K562 (cell line): ENCODE results near the gene AIRE. TPM values are rescaled to one million over a fixed set of nuclear protein-coding genes. Genes with fewer than 3 reads are reported as not detected.

Experiments
- ATAC-seq: fragments of 200-7000 bp; cut with Tn5 transposase; 3 replicates; pipeline ENCODE4 v1.9.1; 2020; ENCODE audit warnings: moderate library complexity
- BruUV-seq: library from RNA; stranded (reverse); fragments of 400-500 nt; replicated peaks from 2 replicates; lab custom pipeline; 2021; lab: Mats Ljungman, UMichigan
- CTCF ChIA-PET: fragments of 300-600 bp; formaldehyde crosslinking; extraction: SDS; loops from one replicate; lab custom pipeline; 2021; ENCODE audit warnings: low intra/inter-chr PET ratio; lab: Yijun Ruan, JAX
- POLR2A ChIA-PET: fragments of 300-600, 350-650 bp; sonication (Branson Sonifier 250); formaldehyde crosslinking; extraction: SDS; loops from one replicate; lab custom pipeline; 2021; ENCODE audit warnings: antibody characterized with exemption, inconsistent platforms; lab: Yijun Ruan, JAX
- DNase-seq, 4 experiments: peaks; one replicate each; pipeline versions ENCODE4 v3.0.0 to v3.0.0-alpha.2; 2011 to 2018; ENCODE audit warnings: low spot score in 3 of 4, mixed read lengths in 3 of 4; ENCODE audit errors: extremely low read depth in 1 of 4
- FAIRE-seq: peaks from 2 replicates; lab custom pipeline; 2011; peaks lifted over from hg19 to GRCh38; lab: Jason Lieb, UNC
- H2AFZ ChIP-seq: 2 replicates; pipeline ENCODE4 v1.6.0; 2011; ENCODE audit warnings: low read depth, low read length, control low read depth, inconsistent platforms
- H3K27ac ChIP-seq: fragments of 200-600 bp; 3 replicates; pipeline ENCODE4 v1.8.0; 2011; ENCODE audit warnings: low read depth, mild to moderate bottlenecking, control low read depth, inconsistent platforms, low read length, moderate library complexity, mixed read lengths; ENCODE audit errors: extremely low read depth
- H3K27me3 ChIP-seq, 2 experiments: fragments of 300-600 bp in 1 of 2; 2 replicates in 1 of 2; 3 replicates in 1 of 2; pipeline versions ENCODE4 v1.6.0 to v1.8.0; 2011; ENCODE audit warnings: inconsistent platforms in 2 of 2, low read length in 2 of 2, mild to moderate bottlenecking in 1 of 2, mixed read lengths in 1 of 2, moderate library complexity in 1 of 2; ENCODE audit not compliant: control insufficient read depth in 2 of 2, insufficient read depth in 2 of 2
- H3K36me3 ChIP-seq: fragments of 300-600 bp; 3 replicates; pipeline ENCODE4 v1.8.0; 2011; ENCODE audit warnings: mild to moderate bottlenecking, low read length, inconsistent platforms; ENCODE audit not compliant: control insufficient read depth, insufficient read depth
- H3K4me1 ChIP-seq, 2 experiments: fragments of 200-600 bp in 1 of 2; replicated peaks in 1 of 2; 2 replicates in 1 of 2; 3 replicates in 1 of 2; pipeline versions ENCODE4 v1.5.1 to v1.8.0; 2011; ENCODE audit warnings: inconsistent platforms in 2 of 2, low read length in 2 of 2, mild to moderate bottlenecking in 1 of 2, mixed read lengths in 1 of 2, moderate library complexity in 1 of 2; ENCODE audit not compliant: control insufficient read depth in 2 of 2, insufficient read depth in 2 of 2
- H3K4me2 ChIP-seq: 2 replicates; pipeline ENCODE4 v1.6.1; 2011; ENCODE audit warnings: low read length, control low read depth, inconsistent platforms, mixed read lengths; ENCODE audit not compliant: insufficient read depth
- H3K4me3 ChIP-seq: fragments of 200-600 bp; sonication (generic), shearing (Covaris generic); 2 replicates; pipeline ENCODE4 v1.5.1; 2016; ENCODE audit warnings: control low read depth, inconsistent platforms
- H3K79me2 ChIP-seq: fragments of 200-600 bp; 3 replicates; pipeline ENCODE4 v1.8.0; 2011; ENCODE audit warnings: low read length, inconsistent platforms; ENCODE audit not compliant: control insufficient read depth, insufficient read depth
- H3K9ac ChIP-seq, 2 experiments: 2 replicates each; pipeline versions ENCODE4 v1.6.0 to v1.6.1; 2011; ENCODE audit warnings: low read depth in 2 of 2, low read length in 2 of 2, control low read depth in 1 of 2, inconsistent platforms in 1 of 2, mild to moderate bottlenecking in 1 of 2, mixed read lengths in 1 of 2; ENCODE audit not compliant: insufficient read depth in 1 of 2
- H3K9me1 ChIP-seq: one replicate; pipeline ENCODE4 v1.6.0; 2011; ENCODE audit warnings: inconsistent platforms, mild to moderate bottlenecking, low read length, moderate library complexity; ENCODE audit not compliant: control insufficient read depth, insufficient read depth
- H3K9me3 ChIP-seq: replicated peaks from 2 replicates; pipeline ENCODE4 v1.5.1; 2011; ENCODE audit warnings: low read depth, low read length, inconsistent platforms; ENCODE audit not compliant: control insufficient read depth, insufficient read depth
- H4K20me1 ChIP-seq: replicated peaks from 2 replicates; pipeline ENCODE4 v1.6.1; 2011; ENCODE audit warnings: low read length, inconsistent platforms, mixed read lengths; ENCODE audit not compliant: control insufficient read depth, insufficient read depth
- BACH1 ChIP-seq: fragments of 200-800 bp; sonication (Bioruptor generic); IDR thresholded peaks from 2 replicates; pipeline ENCODE4 v1.6.1; 2016; ENCODE audit warnings: missing genetic modification characterization, missing compliant biosample characterization
- FUS ChIP-seq: fragments of 200-400 bp; formaldehyde crosslinking; optimal IDR thresholded peaks from 2 replicates; pipeline ENCODE3; 2017; ENCODE audit warnings: low read depth, low read length
- HMGN3 ChIP-seq: IDR thresholded peaks from 2 replicates; pipeline ENCODE4 v1.6.1; 2011; ENCODE audit warnings: borderline replicate concordance, low read depth, mild to moderate bottlenecking, mixed read lengths, low read length; ENCODE audit not compliant: insufficient read length; ENCODE audit errors: extremely low read depth
- MLX ChIP-seq, 2 experiments: fragments of 450-650 bp in 1 of 2; sonication (generic) in 1 of 2; formaldehyde crosslinking; conservative IDR thresholded peaks; 2 replicates each; pipeline versions ENCODE4 v1.4.0 to v1.8.1; 2020 to 2022; ENCODE audit warnings: mild to moderate bottlenecking in 1 of 2, missing genetic modification reagents in 1 of 2
- MXI1 ChIP-seq: IDR thresholded peaks from 2 replicates; pipeline ENCODE4 v1.6.1; 2011; ENCODE audit warnings: low read depth, mild to moderate bottlenecking, improper control_type of control experiment, low read length
- SAFB ChIP-seq: fragments of 200-400 bp; formaldehyde crosslinking; IDR thresholded peaks from 2 replicates; pipeline ENCODE4 v1.6.1; 2017; ENCODE audit warnings: low read depth, low read length, borderline replicate concordance
- TBL1XR1 ChIP-seq, 2 experiments: IDR thresholded peaks; 2 replicates each; pipeline ENCODE4 v1.6.1; 2012; ENCODE audit warnings: improper control_type of control experiment in 2 of 2, low read length in 2 of 2, mild to moderate bottlenecking in 1 of 2
- YY1 ChIP-seq, 3 experiments: IDR thresholded peaks; 2 replicates each; pipeline ENCODE4 v1.6.1; 2011; ENCODE audit warnings: low read length in 2 of 3, mild to moderate bottlenecking in 2 of 3, moderate library complexity in 2 of 3, borderline replicate concordance in 1 of 3, control low read depth in 1 of 3, low read depth in 1 of 3; ENCODE audit not compliant: insufficient read depth in 3 of 3, insufficient replicate concordance in 2 of 3, control insufficient read depth in 1 of 3, insufficient read length in 1 of 3; ENCODE audit errors: extremely low read depth in 1 of 3
- WGBS: fragments of 100-300 bp; shearing (Covaris generic); methylation state at CpG from one replicate; pipeline ENCODE4 v1.1.6; 2016; ENCODE audit warnings: low coverage, mixed read lengths; ENCODE audit not compliant: insufficient coverage; ENCODE audit errors: missing lambda C conversion rate; 5-methylcytosine and 5-hydroxymethylcytosine counted together
- in situ Hi-C: fragments of 300-500 bp; cut with MboI; formaldehyde crosslinking; loops from 4 replicates; pipeline ENCODE4 v1.15.0; 2018; ENCODE audit warnings: inconsistent platforms, mixed read lengths
- intact Hi-C: fragments of 100-400 bp; cut with micrococcal nuclease; formaldehyde crosslinking; loops from 2 replicates; pipeline ENCODE4 v1.14.2; 2022
- polyA plus RNA-seq, 8 experiments: library from polyadenylated mRNA; depleted of rRNA in 4 of 8; stranded (reverse) in 5 of 8; unstranded in 3 of 8; fragments of >200 nt; fragmentation: Nextera tagmentation in 2 of 8; fragmentation: Illumina TruSeq in 1 of 8; extraction: Ambion mirVana in 2 of 8; extraction: Trizol in 1 of 8; gene quantifications; 2 replicates each; pipeline versions ENCODE4 v1.2.1 to v1.2.3, GENCODE V29; 2011 to 2014; ENCODE audit warnings: inconsistent platforms in 1 of 8, missing spikeins in 1 of 8
- total RNA-seq, 7 experiments: library from RNA; depleted of rRNA in 6 of 7; stranded (reverse); fragments of >200 nt in 6 of 7; fragmentation: Illumina TruSeq in 2 of 7; extraction: Trizol in 2 of 7; gene quantifications; 2 replicates each; pipeline versions ENCODE4 v1.2.1 to v1.2.3, GENCODE V29; 2011 to 2021; ENCODE audit warnings: low replicate concordance in 1 of 7

Gene AIRE
- total and polyA plus RNA-seq, 9 of the 15 experiments (the other 6 are each of a cell fraction or from before 2014, with no cell fraction given): 0.01 TPM; not detected in 8

- H3K36me3 ChIP-seq: no peaks in the 10 kb centered on the region
- H3K9ac ChIP-seq: peak overlapping the region in 1 of 2 experiments; percentile 75; a peak in 1 of 4 replicates
- H2AFZ ChIP-seq: no peak overlapping the region
- no peak overlapping the region for H3K4me2 ChIP-seq
- no peak for DNase-seq
- WGBS: 22% methylated on average over 14 of the region's 14 CpGs
- ChIA-PET CTCF (no interaction called here), POLR2A (interaction anchor here (1.3 kb wide), 1 partner anchor 8 kb away, joined by 3 read pairs; no protein-coding TSS in a partner anchor)
- H3K27me3 ChIP-seq: peaks cover 7 to 31% of the 10 kb centered on the region in 2 experiments; a peak in 3 of 5 replicates
- peaks cover 6 to 72% of the 10 kb centered on the region in 2 experiments for H3K4me1 ChIP-seq
- no peak for TF ChIP-seq TBL1XR1 (IDR thresholded peaks at IDR 0.05; ENCODE audit: low read length in 2 of 2)
- no peak for TF ChIP-seq MLX (CRISPR knock-in tag; conservative IDR thresholded peaks at IDR 0.05)
- no peak for TF ChIP-seq YY1 (IDR thresholded peaks at IDR 0.05; ENCODE audit: borderline replicate concordance in 1 of 3, control insufficient read depth in 1 of 3, extremely low read depth in 1 of 3, insufficient read depth in 3 of 3, insufficient read length in 1 of 3, insufficient replicate concordance in 2 of 3, low read depth in 1 of 3, low read length in 2 of 3)
- no peak for TF ChIP-seq MXI1
- no peak for TF ChIP-seq HMGN3
- no peak for TF ChIP-seq SAFB
- no peak for TF ChIP-seq BACH1 (tag)
- no peak for TF ChIP-seq FUS
- H3K9me3 ChIP-seq: no peaks in the 10 kb centered on the region
- FAIRE-seq: no peak
- in situ Hi-C loops: loop anchor here (25.0 kb wide), 1 partner anchor 133 kb away; no protein-coding TSS in a partner anchor
- ATAC-seq: no peak
- H3K27ac ChIP-seq: no peak overlapping the region
- intact Hi-C loops: no loop called here
- peaks cover 7% of the 10 kb centered on the region; the same call in 1 of the 2 replicates for H4K20me1 ChIP-seq
- H3K9me1 ChIP-seq: peaks cover 3% of the 10 kb centered on the region
- peaks cover 3% of the 10 kb centered on the region; the same call in 1 of the 3 replicates for H3K79me2 ChIP-seq
- H3K4me3 ChIP-seq: no peak overlapping the region
- no TSS peak for BruUV-seq
These were observed 9.5 kb downstream of the AIRE start for GRCh38 chr21:44295163-44295573.
